Neural cell (in vitro differentiated cells): ENCODE results near the gene PLEKHM1.

Experiments
- CTCF ChIP-seq: fragments of 450-650 bp; IDR thresholded peaks from 2 replicates; pipeline ENCODE4 v1.5.1; 2014; ENCODE audit warnings: antibody characterized with exemption, mild to moderate bottlenecking, moderate library complexity; ENCODE audit not compliant: poor library complexity, severe bottlenecking
- MXI1 ChIP-seq: fragments of 450-650 bp; conservative IDR thresholded peaks from 2 replicates; pipeline ENCODE4 v1.6.1; 2014; ENCODE audit warnings: antibody characterized with exemption, mild to moderate bottlenecking; ENCODE audit not compliant: poor library complexity, severe bottlenecking
- POLR2AphosphoS5 ChIP-seq: IDR thresholded peaks from 2 replicates; pipeline ENCODE4 v1.6.1; 2012
- REST ChIP-seq: IDR thresholded peaks from 2 replicates; pipeline ENCODE4 v1.6.1; 2012; ENCODE audit warnings: borderline replicate concordance

- no peak for TF ChIP-seq MXI1
- TF ChIP-seq CTCF: no peak
- no peak for TF ChIP-seq POLR2AphosphoS5
- TF ChIP-seq REST: no peak
Observed at GRCh38 chr17:45402916-45403315, 87.6 kb downstream of the PLEKHM1 start.
